HFF-Myc (cell line): ENCODE data around the gene OR11H6.
"Not testable (repeated sequence)": the region's sequence is repeated elsewhere in the genome, so short reads cannot be mapped to it uniquely, and the experiment has no call there.

ENCODE experiments used
- DNase-seq: peaks from one replicate; pipeline ENCODE4 v3.0.0-alpha.2; 2011; ENCODE audit warnings: low read depth; ENCODE audit errors: extremely low read depth
- H3K4me3 ChIP-seq: replicated peaks from 2 replicates; pipeline ENCODE4 v1.5.1; 2011; ENCODE audit warnings: low read depth, mild to moderate bottlenecking, control low read depth, low read length
- CTCF ChIP-seq: IDR thresholded peaks from 2 replicates; pipeline ENCODE4 v1.5.1; 2012; ENCODE audit warnings: mild to moderate bottlenecking, low read depth, low read length, control low read depth; ENCODE audit errors: missing control alignments

Gene OR11H6

DNA sequence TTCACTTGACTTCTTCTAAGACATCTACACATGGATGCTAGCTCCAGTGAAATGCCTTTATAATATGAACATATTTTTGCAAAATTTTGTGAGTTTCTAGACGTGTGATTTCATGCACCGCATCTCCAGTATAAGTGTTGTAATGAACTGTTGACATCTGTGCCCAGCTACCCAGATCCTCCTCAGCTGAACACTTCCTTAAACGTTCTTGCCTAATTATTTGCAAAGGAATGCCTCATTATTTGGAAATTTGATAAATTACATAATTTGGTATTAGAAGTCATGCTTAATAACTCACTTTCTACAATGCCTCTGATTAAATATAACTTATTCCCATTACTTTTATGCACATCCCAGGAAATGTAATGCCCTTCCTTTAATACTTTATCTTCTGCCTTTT lies 18.8 kb upstream of the OR11H6 start:
- no peak for DNase-seq
- H3K4me3 ChIP-seq: no peak overlapping the region
- TF ChIP-seq CTCF: no peak

DNA sequence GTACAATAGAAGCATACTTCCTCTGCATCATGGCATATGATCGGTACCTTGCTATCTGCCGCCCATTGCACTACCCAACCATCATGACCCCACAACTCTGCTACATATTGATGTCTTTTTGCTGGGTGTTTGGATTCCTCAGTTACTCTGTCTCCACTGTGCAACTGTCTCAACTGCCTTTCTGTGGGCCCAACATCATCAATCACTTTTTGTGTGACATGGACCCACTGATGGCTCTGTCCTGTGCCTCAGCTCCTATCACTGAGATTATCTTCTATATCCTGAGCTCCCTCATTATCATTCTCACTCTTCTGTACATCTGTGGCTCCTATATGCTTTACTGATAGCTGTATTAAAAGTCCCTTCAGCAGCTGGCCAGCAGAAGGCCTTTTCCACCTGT lies 13.9 kb upstream of the OR11H6 start:
- TF ChIP-seq CTCF: no peak
- no peak for DNase-seq
- H3K4me3 ChIP-seq: no peak overlapping the region

DNA sequence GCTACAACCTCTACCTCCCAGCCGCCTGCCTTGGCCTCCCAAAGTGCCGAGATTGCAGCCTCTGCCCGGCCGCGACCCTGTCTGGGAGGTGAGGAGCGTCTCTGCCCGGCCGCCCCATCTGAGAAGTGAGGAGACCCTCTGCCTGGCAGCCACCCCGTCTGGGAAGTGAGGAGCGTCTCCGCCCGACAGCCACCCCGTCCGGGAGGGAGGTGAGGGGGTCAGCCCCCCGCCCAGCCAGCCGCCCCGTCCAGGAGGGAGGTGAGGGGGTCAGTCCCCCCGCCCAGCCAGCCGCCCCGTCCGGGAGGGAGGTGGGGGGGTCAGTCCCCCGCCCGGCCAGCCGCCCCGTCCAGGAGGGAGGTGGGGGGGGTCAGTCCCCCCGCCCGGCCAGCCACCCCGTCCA lies 11.1 kb upstream of the OR11H6 start:
- DNase-seq, H3K4me3 ChIP-seq: not testable (repeated sequence)

GRCh38 chr14:20215196-20215595 lies 8.3 kb upstream of the OR11H6 start:
- H3K4me3 ChIP-seq: no peak overlapping the region
- no peak for DNase-seq
- no peak for TF ChIP-seq CTCF

DNA sequence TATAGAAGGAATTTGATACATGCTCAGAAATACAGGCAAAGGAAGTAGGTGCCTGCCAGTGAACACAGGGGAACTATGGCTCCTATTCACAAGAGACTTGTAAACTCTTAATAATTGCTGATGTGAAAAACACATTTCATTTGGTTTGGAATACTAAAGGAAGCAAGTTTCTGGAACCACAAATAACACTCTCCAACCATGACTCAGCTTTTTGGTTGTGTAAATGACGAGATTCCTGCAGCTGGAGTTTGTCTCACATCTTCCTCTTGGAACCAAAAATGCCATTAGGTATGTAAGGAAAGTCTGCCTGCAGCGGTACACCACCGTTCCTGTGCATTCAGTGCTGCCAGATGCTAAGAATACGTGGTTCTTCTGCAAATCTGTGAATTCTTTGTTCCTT lies 4.5 kb upstream of the OR11H6 start:
- DNase-seq: no peak
- TF ChIP-seq CTCF: no peak
- H3K4me3 ChIP-seq: no peak overlapping the region

GRCh38 chr14:20228681-20229080 lies 5.2 kb downstream of the OR11H6 start, which contains the start of gene OR11H7:
Gene OR11H7 (plus strand): TSS chr14:20228981.
- no peak for TF ChIP-seq CTCF
- H3K4me3 ChIP-seq: no peak within 1 kb of the TSS
- no peak for DNase-seq

GRCh38 chr14:20235415-20235814 lies 11.9 kb downstream of the OR11H6 start:
- DNase-seq, H3K4me3 ChIP-seq: not testable (repeated sequence)

DNA sequence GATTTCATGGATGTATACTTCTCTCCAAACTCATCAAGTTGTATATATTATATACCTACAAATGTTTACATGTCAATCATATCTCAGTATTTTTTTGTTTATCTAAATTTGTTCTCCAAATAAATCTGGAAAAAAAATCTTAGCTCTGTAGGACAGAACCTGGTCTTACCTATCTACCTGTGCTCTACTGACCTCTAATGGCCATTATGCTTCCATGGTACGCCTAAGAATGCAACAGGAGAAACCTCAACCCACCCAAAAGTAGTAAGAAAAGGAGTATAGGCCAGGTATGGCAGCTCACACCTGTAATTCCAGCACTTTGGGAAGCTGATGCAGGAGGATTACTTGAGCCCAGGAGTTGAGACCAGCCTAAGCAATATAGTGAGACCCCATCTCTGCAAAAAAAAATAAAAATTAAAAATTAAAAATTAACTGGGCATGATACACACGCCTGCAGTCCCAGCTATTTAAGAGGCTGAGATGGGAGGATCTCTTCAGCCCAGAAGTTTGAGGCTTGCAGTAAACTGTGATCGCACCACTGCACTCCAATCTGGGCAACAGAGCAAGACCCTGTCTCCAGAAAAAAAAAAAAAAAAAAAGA lies 24.2 kb downstream of the OR11H6 start:
- DNase-seq: no peak
- no peak for TF ChIP-seq CTCF
- H3K4me3 ChIP-seq: no peak overlapping the region
